ENCODE data around the gene AKIRIN2. TPM values are rescaled to one million over a fixed set of nuclear protein-coding genes. Genes with fewer than 3 reads are reported as not detected.
A peak's percentile ranks its signal among the peaks of the same experiment; 100 is the strongest.
"Not testable (repeated sequence)": the region's sequence is repeated elsewhere in the genome, so short reads cannot be mapped to it uniquely, and the experiment has no call there.

Gene AKIRIN2
- total RNA-seq, 4 donors from 2014 or later: 18.8 to 29.5 (median 24.2) TPM

GRCh38 chr6:87700397-87701343 lies 1.4 kb downstream of the AKIRIN2 start:
- no peaks in the 10 kb centered on the region for H3K27me3 ChIP-seq
- peaks cover 0 to 47% (median 16%) of the 10 kb centered on the region in 4 donors for H3K4me1 ChIP-seq
- peak in 1 of 2 donors; percentile 19 for DNase-seq (ENCODE audit: low spot score in 2 of 2)
- peak overlapping the region; percentile 50 to 99 (median 76) for H3K4me3 ChIP-seq
- 0% methylated on average over 18 of the region's 18 CpGs for WGBS, 2 donors
- H3K27ac ChIP-seq: peak overlapping the region; percentile 87 to 99 (median 95)
- no peaks in the 10 kb centered on the region for H3K9me3 ChIP-seq
- no peaks in the 10 kb centered on the region for H3K36me3 ChIP-seq
- peak in 1 of 2 donors; percentile 12 for TF ChIP-seq EP300 (IDR thresholded peaks at IDR 0.05)
- TF ChIP-seq, protein P1, sequence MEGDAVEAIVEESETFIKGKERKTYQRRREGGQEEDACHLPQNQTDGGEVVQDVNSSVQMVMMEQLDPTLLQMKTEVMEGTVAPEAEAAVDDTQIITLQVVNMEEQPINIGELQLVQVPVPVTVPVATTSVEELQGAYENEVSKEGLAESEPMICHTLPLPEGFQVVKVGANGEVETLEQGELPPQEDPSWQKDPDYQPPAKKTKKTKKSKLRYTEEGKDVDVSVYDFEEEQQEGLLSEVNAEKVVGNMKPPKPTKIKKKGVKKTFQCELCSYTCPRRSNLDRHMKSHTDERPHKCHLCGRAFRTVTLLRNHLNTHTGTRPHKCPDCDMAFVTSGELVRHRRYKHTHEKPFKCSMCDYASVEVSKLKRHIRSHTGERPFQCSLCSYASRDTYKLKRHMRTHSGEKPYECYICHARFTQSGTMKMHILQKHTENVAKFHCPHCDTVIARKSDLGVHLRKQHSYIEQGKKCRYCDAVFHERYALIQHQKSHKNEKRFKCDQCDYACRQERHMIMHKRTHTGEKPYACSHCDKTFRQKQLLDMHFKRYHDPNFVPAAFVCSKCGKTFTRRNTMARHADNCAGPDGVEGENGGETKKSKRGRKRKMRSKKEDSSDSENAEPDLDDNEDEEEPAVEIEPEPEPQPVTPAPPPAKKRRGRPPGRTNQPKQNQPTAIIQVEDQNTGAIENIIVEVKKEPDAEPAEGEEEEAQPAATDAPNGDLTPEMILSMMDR (IDR thresholded peaks at IDR 0.05): no peak

GRCh38 chr6:87699576-87699975 lies 2.5 kb downstream of the AKIRIN2 start:
- Histone ChIP-seq H3K9me3 (no peaks in the 10 kb centered on the region), H3K27ac (peak overlapping the region in 2 of 4 donors; percentile 94 to 99), H3K4me3 (peak overlapping the region; percentile 50 to 99 (median 76)), H3K4me1 (peaks cover 0 to 58% (median 21%) of the 10 kb centered on the region in 4 donors), H3K27me3 (no peaks in the 10 kb centered on the region), H3K36me3 (no peaks in the 10 kb centered on the region)
- TF ChIP-seq, protein P1 (IDR thresholded peaks at IDR 0.05): no peak
- TF ChIP-seq POLR2A (IDR thresholded peaks at IDR 0.05) (no peak), EP300 (IDR thresholded peaks at IDR 0.05) (no peak)
- DNase-seq (ENCODE audit: low spot score in 2 of 2): no peak
- 4 to 5% methylated on average over 4 of the region's 4 CpGs for WGBS, 2 donors

DNA sequence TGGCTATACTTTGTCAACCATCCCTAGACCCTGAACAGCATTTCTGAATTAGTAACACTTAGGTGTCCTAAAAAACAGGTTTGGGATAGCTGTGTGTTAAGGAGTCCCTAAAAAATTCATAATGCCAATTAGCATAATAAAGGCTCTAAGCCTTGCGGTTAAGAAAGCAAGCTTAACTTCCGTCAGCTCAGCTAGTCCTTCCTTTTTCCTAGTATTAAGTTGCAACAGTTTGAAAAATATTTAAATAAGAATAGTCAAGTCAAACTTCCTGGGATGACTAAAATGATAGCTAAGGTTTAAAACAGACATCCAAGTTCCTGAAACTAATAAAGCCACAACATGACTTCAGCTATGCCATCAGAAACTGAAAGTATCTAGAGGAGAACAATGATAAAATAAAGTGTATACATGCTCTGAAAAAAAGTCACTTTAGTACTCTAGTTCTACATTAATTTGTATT lies 3.5 kb downstream of the AKIRIN2 start:
- TF ChIP-seq EP300 (IDR thresholded peaks at IDR 0.05) (peak in 1 of 2 donors; percentile 23), POLR2A (IDR thresholded peaks at IDR 0.05) (no peak)
- H3K4me1 ChIP-seq: peaks cover 0 to 68% (median 28%) of the 10 kb centered on the region in 4 donors
- WGBS, 2 donors: 14 to 26% methylated on average over 2 of the region's 2 CpGs
- H3K36me3 ChIP-seq: no peaks in the 10 kb centered on the region
- no peaks in the 10 kb centered on the region for H3K27me3 ChIP-seq
- peak overlapping the region in 3 of 4 donors; percentile 21 to 99 (median 72) for H3K4me3 ChIP-seq
- no peaks in the 10 kb centered on the region for H3K9me3 ChIP-seq
- DNase-seq (ENCODE audit: low spot score in 2 of 2): no peak
- peak overlapping the region in 3 of 4 donors; percentile 50 to 94 (median 77) for H3K27ac ChIP-seq

DNA sequence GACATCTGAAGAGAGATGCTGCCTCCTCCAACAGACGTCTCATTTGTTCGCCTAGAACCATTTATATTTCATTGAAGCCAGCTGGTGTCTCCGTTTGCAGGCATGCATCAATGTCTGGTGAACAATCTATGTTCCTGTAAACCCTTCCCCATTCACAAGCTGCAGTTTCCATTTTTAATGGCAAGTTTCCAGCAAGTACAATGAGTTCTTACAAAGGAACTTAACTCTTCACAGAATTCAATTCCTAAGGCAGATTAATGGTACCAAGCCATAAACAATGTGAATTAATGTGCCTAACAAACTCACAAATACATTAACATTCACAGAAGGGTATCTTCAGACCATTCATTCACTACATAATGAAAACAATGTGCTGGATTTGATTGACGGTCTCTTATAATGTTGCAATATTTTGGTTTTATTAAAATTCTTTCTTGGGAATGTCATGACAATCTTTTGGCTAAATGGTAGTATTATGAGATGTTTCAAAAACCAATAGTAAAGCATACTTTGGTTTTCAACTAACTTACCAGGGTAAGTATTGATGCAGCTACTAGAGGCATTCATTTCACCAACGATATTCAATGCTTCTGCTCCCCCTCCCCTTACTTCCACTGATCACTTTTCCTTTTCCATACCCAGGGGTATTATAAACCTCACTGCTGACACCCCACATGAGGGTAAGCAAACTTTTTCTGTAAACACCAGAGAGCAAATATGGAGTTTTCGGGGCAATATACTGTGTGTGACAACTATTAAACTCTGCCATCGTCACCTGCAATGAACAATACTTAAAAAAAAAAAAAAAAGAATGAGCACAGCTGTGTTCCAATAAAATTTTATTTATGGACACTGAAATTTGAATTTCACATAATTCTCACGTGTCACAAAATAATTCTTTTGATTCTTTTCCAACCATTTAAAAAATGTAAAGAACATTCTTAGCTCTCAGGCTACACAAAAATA lies 4.2 kb downstream of the AKIRIN2 start:
- peak overlapping the region in 3 of 4 donors; percentile 50 to 94 (median 77) for H3K27ac ChIP-seq
- no peaks in the 10 kb centered on the region for H3K27me3 ChIP-seq
- no peaks in the 10 kb centered on the region for H3K9me3 ChIP-seq
- peaks cover 0 to 64% (median 30%) of the 10 kb centered on the region in 4 donors for H3K4me1 ChIP-seq
- H3K4me3 ChIP-seq: peak overlapping the region in 3 of 4 donors; percentile 21 to 99 (median 72)
- 19% methylated on average over 8 of the region's 8 CpGs for WGBS, 2 donors
- peak in 1 of 2 donors; percentile 42 for TF ChIP-seq EP300 (IDR thresholded peaks at IDR 0.05)
- TF ChIP-seq, protein P1 (IDR thresholded peaks at IDR 0.05): no peak
- no peak for TF ChIP-seq POLR2A (IDR thresholded peaks at IDR 0.05)
- no peak for DNase-seq (ENCODE audit: low spot score in 2 of 2)
- no peaks in the 10 kb centered on the region for H3K36me3 ChIP-seq

DNA sequence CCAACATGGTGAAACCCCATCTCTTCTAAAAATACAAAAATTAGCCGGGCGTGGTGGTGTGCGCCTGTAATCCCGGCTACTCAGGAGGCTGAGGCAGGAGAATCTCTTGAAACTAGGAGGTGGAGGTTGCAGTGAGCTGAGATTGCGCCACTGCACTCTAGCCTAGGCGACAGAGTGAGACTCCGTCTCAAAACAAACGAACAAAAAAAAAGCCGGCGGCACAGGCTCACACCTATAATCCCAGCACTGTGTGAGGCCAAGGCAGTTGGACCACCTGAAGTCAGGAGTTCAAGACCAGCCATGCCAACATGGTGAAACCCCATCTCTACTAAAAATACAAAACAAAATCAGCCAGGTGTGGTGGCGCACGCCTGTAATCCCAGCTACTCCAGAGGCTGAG lies 5.2 kb downstream of the AKIRIN2 start:
- DNase-seq (ENCODE audit: low spot score in 2 of 2); H3K9me3 ChIP-seq; H3K4me3 ChIP-seq; H3K27ac ChIP-seq; H3K27me3 ChIP-seq; H3K36me3 ChIP-seq: not testable (repeated sequence)
- peaks cover 0 to 70% (median 32%) of the 10 kb centered on the region in 4 donors for H3K4me1 ChIP-seq
- 84 to 87% methylated on average over 12 of the region's 12 CpGs for WGBS, 2 donors
